Measurements from ENCODE around the gene UBAC2. TPM values are rescaled to one million over a fixed set of nuclear protein-coding genes. Genes with fewer than 3 reads are reported as not detected.

Gene UBAC2
- total and polyA plus RNA-seq, 4 donors, result 49.9 to 77.1 (median 53.7) TPM

- no peak for ATAC-seq (ENCODE audit: insufficient read depth, low FRiP score)
- no peak for DNase-seq
- TF ChIP-seq CTCF (IDR thresholded peaks at IDR 0.05; ENCODE audit: control extremely low read depth, extremely low read depth), result no peak
- peaks cover 0 to 6% (median 2%) of the 10 kb centered on the region in 4 donors for H3K36me3 ChIP-seq (ENCODE audit: control insufficient read depth in 4 of 4, insufficient read depth in 4 of 4, low read length in 4 of 4)
- peaks cover 0 to 5% (median 0%) of the 10 kb centered on the region in 5 donors for H3K4me1 ChIP-seq (ENCODE audit: control insufficient read depth in 5 of 5, insufficient read depth in 5 of 5, low read length in 5 of 5)
- WGBS, 2 donors, result 43 to 74% methylated on average over 2 of the region's 2 CpGs
- H3K9ac ChIP-seq (ENCODE audit: insufficient read depth in 1 of 2, low read length in 2 of 2), result no peak overlapping the region
- H3K9me3 ChIP-seq (ENCODE audit: control insufficient read depth in 4 of 4, insufficient read depth in 3 of 4, low read length in 3 of 4), result peaks cover 0 to 7% (median under 1%) of the 10 kb centered on the region in 4 donors
- no peak overlapping the region for H3K4me3 ChIP-seq
- H3K27me3 ChIP-seq (ENCODE audit: control insufficient read depth in 3 of 3, insufficient read depth in 3 of 3, low read length in 2 of 3), result no peaks in the 10 kb centered on the region
- H3K27ac ChIP-seq (ENCODE audit: low read depth in 1 of 2, low read length in 1 of 2), result no peak overlapping the region
Measured at GRCh38 chr13:99270518-99270917, 69.9 kb downstream of the UBAC2 start.

GRCh38 chr13:99271249-99271648 is 70.6 kb downstream of the UBAC2 start:
- DNase-seq, result no peak
- Histone ChIP-seq H3K27me3 (ENCODE audit: control insufficient read depth in 3 of 3, insufficient read depth in 3 of 3, low read length in 2 of 3) (no peaks in the 10 kb centered on the region), H3K4me3 (no peak overlapping the region), H3K36me3 (ENCODE audit: control insufficient read depth in 4 of 4, insufficient read depth in 4 of 4, low read length in 4 of 4) (peaks cover 0 to 6% (median 2%) of the 10 kb centered on the region in 4 donors), H3K9me3 (ENCODE audit: control insufficient read depth in 4 of 4, insufficient read depth in 3 of 4, low read length in 3 of 4) (peaks cover 0 to 7% (median under 1%) of the 10 kb centered on the region in 4 donors), H3K9ac (ENCODE audit: insufficient read depth in 1 of 2, low read length in 2 of 2) (no peak overlapping the region), H3K4me1 (ENCODE audit: control insufficient read depth in 5 of 5, insufficient read depth in 5 of 5, low read length in 5 of 5) (peaks cover 0 to 5% (median 0%) of the 10 kb centered on the region in 5 donors), H3K27ac (ENCODE audit: low read depth in 1 of 2, low read length in 1 of 2) (peak overlapping the region in 1 of 2 donors; percentile 62)
- TF ChIP-seq CTCF (IDR thresholded peaks at IDR 0.05; ENCODE audit: control extremely low read depth, extremely low read depth), result no peak
- no peak for ATAC-seq (ENCODE audit: insufficient read depth, low FRiP score)
- 87 to 88% methylated on average over 3 of the region's 3 CpGs for WGBS, 2 donors

DNA sequence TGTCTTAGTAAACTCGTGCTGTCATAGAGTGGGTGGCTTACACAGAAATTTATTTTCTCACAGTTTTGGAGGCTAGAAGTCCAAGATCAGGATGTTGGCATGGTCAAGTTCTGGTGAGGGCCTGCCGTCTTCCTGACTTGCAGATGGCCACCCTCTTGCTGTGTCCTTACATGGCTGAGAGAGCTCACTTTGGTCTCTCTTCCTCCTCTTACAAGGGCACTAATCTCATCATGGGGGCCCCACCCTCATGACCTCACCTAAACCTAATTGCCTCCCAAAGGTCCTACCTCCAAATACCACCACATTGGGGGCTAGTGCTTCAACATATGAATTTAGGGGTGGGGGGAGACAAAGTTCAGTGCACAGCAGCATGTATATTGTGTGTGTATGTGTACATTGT is 71.8 kb downstream of the UBAC2 start:
- ATAC-seq (ENCODE audit: insufficient read depth, low FRiP score), result no peak
- Histone ChIP-seq H3K9ac (ENCODE audit: insufficient read depth in 1 of 2, low read length in 2 of 2) (no peak overlapping the region), H3K27me3 (ENCODE audit: control insufficient read depth in 3 of 3, insufficient read depth in 3 of 3, low read length in 2 of 3) (no peaks in the 10 kb centered on the region), H3K27ac (ENCODE audit: low read depth in 1 of 2, low read length in 1 of 2) (no peak overlapping the region), H3K9me3 (ENCODE audit: control insufficient read depth in 4 of 4, insufficient read depth in 3 of 4, low read length in 3 of 4) (peaks cover 0 to 7% (median under 1%) of the 10 kb centered on the region in 4 donors), H3K36me3 (ENCODE audit: control insufficient read depth in 4 of 4, insufficient read depth in 4 of 4, low read length in 4 of 4) (peaks cover 0 to 6% (median under 1%) of the 10 kb centered on the region in 4 donors), H3K4me1 (ENCODE audit: control insufficient read depth in 5 of 5, insufficient read depth in 5 of 5, low read length in 5 of 5) (peaks cover 0 to 5% (median 0%) of the 10 kb centered on the region in 5 donors), H3K4me3 (no peak overlapping the region)
- no peak for DNase-seq
- WGBS, 2 donors, result 97 to 98% methylated on average over 2 of the region's 2 CpGs
- TF ChIP-seq CTCF (IDR thresholded peaks at IDR 0.05; ENCODE audit: control extremely low read depth, extremely low read depth), result no peak

- ATAC-seq (ENCODE audit: insufficient read depth, low FRiP score) (no peak), DNase-seq (no peak)
- Histone ChIP-seq H3K4me1 (ENCODE audit: control insufficient read depth in 5 of 5, insufficient read depth in 5 of 5, low read length in 5 of 5) (peaks cover 0 to 5% (median 0%) of the 10 kb centered on the region in 5 donors), H3K9ac (ENCODE audit: insufficient read depth in 1 of 2, low read length in 2 of 2) (no peak overlapping the region), H3K27me3 (ENCODE audit: control insufficient read depth in 3 of 3, insufficient read depth in 3 of 3, low read length in 2 of 3) (no peaks in the 10 kb centered on the region), H3K9me3 (ENCODE audit: control insufficient read depth in 4 of 4, insufficient read depth in 3 of 4, low read length in 3 of 4) (peaks cover 0 to 7% (median under 1%) of the 10 kb centered on the region in 4 donors), H3K27ac (ENCODE audit: low read depth in 1 of 2, low read length in 1 of 2) (no peak overlapping the region), H3K4me3 (no peak overlapping the region), H3K36me3 (ENCODE audit: control insufficient read depth in 4 of 4, insufficient read depth in 4 of 4, low read length in 4 of 4) (peaks cover 0 to 3% (median 0%) of the 10 kb centered on the region in 4 donors)
- no peak for TF ChIP-seq CTCF (IDR thresholded peaks at IDR 0.05; ENCODE audit: control extremely low read depth, extremely low read depth)
- WGBS, 2 donors, result 95% methylated on average over 2 of the region's 2 CpGs
Measured at GRCh38 chr13:99273128-99273527, 72.5 kb downstream of the UBAC2 start.
